Dermis blood vessel endothelial cell (primary cell): ENCODE measurements around the gene SSBP2. TPM values are rescaled to one million over a fixed set of nuclear protein-coding genes. Genes with fewer than 3 reads are reported as not detected.
"Not testable (repeated sequence)": the region's sequence is repeated elsewhere in the genome, so short reads cannot be mapped to it uniquely, and the experiment has no call there.

Experiments
- DNase-seq: peaks from one replicate; pipeline ENCODE4 v3.0.0; 2010
- total RNA-seq: library from RNA; depleted of rRNA; stranded (reverse); fragments of >200 nt; gene quantifications from 2 replicates; pipeline ENCODE4 v1.2.3, GENCODE V29; 2014

The SSBP2 gene
- total RNA-seq, 1 donor from 2014 or later: 11.7 TPM

GRCh38 chr5:81520769-81521168, 230.1 kb downstream of the SSBP2 start:
- DNase-seq: no peak

DNA sequence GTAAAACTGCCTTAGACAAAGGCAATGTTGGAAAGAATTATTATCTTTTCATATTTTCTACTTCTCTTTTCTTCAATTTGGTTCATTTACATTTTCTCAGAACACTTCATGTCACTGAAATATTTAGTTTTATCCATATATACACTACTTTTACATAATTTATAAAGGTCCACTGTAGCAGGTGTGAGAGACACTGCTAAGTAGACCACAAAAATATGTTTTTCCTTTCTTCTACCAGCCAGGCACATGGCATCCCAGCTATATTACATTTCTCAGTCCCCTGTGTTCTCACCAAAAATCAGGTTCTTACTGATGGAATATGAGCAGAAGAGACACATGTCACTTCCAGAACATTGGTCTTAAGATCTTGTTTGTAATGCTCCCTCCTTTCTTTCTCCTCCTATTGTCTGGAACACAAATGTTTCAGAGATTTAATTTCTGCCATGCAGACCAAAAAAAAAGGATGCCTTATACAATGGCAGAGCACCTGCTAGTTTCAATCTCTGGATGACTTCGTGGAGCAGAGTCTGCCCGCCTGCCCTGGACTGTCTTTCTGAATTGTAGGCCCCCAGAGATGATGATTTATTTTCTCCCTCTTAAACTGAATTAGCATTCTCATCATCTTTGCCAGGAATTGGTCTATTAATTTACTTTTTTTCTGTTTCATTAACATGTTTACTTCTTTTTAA, 231.5 kb downstream of the SSBP2 start:
- DNase-seq: no peak

DNA sequence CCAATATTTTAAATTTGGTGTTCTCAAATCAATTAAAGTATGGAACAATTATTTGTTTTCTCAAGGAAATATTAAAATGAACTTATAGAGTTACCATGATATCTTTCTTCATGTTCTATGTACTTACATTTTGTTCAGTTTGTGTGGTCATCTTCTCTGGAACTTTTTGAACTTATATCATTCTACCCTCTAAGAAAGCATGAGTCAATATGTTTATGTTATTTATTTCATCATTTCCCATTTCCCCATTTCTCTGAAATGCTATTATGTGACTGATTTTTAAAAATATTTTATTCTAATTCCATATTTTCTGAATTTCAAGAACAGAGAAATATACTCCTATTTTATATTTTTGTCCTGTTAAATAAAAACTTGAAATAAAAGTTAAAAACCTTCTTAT, 233.4 kb downstream of the SSBP2 start:
- DNase-seq: no peak

GRCh38 chr5:81516091-81516490, 234.8 kb downstream of the SSBP2 start:
- DNase-seq: no peak

- peak; percentile 36 for DNase-seq
These were observed 236.9 kb downstream of the SSBP2 start for GRCh38 chr5:81513982-81514381.

DNA sequence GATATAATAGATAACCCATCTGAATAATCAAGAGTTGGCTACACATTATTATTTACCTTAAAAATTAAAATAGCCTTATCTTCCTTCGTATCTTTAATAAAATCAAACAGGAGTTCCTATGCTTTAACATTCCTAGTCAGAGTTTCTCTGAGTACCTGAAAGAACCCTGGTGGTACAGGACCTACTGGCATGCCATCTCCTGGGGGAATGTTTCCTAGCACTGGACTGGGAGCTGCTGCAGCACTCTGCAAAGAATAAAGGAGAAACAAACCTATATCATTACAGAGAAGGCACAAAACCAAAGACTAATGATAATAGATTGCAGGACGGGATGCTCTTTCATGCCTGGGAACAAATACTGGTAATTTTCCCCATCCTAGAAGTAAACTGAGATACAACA, 237.4 kb downstream of the SSBP2 start:
- no peak for DNase-seq

GRCh38 chr5:81506900-81507588, 243.9 kb downstream of the SSBP2 start:
- peak; percentile 93 for DNase-seq

GRCh38 chr5:81506378-81506777, 244.5 kb downstream of the SSBP2 start:
- DNase-seq: peak; percentile 1

DNA sequence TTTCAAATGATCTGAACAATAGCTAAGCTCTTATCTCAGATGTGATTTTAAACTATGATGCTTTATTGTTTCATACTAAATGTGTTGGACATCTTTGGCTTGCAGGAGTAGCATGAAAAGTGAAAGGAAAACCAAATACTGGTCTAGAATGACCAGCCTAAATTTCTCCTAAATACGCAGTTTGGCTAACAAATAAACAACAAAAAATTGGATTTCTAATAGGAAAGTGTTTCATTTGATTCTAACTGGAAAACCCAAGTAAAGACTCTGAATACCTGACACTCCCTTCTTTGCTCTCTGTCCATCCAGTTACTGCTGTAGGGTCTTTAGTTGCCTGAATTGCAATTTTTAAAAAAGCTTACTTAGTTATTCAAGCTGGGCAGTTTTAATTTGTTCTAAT, 245.2 kb downstream of the SSBP2 start:
- DNase-seq: no peak

DNA sequence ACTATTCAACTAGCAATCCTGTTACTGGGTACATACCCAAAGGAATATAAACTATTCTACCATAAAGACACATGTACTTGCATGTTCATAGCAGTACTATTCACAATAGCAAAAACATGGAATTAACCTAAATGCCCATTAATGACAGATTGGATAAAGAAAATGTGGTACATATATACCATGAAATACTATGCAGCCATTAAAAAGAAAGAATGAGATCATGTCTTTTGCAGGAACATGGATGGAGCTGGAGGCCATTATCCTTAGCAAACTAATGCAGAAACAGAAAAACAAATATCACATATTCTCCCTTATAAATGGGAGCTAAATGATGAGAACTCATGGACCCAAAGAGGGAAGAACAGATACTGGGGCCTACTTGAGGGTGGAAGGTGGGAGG, 247.3 kb downstream of the SSBP2 start:
- DNase-seq: not testable (repeated sequence)

DNA sequence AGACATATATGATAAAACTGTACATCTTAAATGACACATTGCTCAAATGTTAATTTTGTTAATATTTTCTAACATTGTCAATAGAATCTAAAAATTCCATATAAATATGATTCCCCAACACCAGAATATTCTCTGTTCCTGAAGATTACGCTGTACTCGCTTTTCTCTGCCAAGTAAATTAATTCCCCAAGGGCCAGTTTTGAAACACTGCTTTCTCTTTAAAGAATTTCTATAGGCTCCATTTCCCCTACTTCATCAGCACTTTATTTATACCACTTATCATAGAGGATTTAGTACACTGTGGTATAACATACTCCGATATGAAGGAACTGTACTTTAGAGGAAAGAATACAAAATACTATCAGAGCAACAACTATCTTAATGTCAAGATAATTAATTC, 255.6 kb downstream of the SSBP2 start:
- no peak for DNase-seq

- no peak for DNase-seq
These were observed 262.0 kb downstream of the SSBP2 start for GRCh38 chr5:81488862-81489261.

GRCh38 chr5:81486711-81487110, 264.2 kb downstream of the SSBP2 start:
- no peak for DNase-seq

DNA sequence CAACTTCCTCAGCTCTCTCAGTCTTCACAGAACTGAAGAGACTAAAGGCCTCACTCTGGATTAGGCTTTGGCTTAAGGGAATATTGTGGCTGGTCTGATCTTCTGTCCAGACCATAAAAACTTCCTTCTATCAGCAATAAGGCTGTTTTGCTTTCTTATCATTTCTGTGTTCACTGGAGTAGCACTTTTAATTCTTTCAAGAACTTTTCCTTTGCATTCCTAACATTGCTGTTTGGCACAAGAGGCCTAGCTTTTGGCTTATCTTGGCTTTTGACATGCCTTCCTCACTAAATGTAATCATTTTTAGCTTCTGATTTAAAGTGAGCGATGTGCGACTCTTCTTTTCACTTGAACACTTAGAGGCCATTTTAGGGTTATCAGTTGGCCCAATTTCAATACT, 268.3 kb downstream of the SSBP2 start:
- DNase-seq: no peak

- not testable (repeated sequence) for DNase-seq
These were observed 277.5 kb downstream of the SSBP2 start for GRCh38 chr5:81473395-81473794.

DNA sequence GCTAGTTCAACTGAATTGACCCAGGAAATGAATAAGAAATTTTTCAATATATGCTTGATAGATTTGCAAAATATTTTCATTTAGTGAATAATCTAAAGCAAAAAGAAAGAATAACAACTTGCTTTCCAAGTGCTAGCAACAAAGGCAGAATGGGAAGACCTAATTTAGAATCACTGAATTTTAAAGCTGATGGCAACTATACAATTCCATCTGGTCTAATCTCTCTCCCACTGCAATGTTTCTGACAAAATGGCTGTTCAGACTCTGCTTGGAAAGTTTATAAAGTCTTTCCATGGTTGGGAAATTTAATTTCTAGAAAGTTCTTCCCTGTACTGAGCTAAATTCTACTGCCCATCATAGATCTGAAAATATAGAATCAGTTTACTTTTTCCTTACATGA, 281.2 kb downstream of the SSBP2 start:
- no peak for DNase-seq

GRCh38 chr5:81450940-81451339, 300.0 kb downstream of the SSBP2 start:
- peak; percentile 28 for DNase-seq

DNA sequence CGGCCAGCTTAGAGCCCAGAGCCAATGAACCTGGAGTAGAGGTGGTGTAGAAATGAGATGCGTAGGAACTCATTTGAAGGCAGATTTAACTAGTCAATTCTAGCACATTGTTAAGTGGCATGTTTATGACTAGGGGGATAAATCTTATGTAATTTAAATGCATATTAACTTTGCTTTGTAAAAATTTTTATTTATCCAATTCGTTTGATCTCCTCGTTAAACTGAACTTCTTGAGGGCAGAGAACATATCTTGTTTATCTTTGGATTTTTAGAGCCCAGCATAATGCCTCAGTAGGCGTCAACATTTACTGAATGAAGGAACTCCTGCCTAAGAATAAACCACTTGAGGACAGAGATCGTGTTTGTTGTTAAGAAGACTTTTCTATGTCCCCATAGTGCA, 315.9 kb downstream of the SSBP2 start:
- no peak for DNase-seq

GRCh38 chr5:81429985-81430384, 320.9 kb downstream of the SSBP2 start:
- DNase-seq: no peak

DNA sequence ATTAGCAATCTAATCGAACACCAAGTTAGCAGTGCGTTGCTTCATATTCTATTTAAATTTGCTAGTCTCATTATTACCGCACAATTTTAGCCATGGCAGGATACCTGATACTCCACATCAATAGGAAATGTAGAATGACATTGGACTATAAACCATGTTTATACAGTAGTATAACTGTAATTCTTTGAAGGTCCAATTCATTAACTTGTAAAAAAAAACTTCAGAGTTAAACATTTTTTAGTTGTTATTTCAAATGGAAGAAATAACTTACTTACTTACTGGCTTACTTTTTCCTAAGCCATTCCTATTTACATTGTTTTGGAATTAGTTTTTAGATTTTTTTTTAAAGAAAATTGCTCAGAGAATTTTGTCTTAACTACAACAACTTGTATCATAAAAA, 321.5 kb downstream of the SSBP2 start:
- DNase-seq: no peak

DNA sequence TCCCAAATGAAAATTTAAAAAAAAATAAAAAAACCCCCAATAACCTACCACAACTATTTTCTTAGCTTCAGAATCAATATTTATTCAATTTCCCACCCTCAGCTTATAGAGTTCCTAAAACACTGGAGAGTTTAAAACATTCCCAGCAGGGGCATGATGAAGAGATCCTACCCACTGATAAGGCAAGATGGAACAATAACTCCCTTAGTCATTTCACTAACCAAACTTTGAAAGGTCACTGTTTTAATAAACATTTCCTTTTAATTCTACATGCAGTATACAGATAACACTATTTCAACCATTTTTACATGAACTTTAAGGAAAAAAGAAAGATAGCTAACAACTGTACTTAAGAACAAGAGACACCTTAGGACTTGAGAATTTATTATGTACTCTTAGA, 322.0 kb downstream of the SSBP2 start:
- DNase-seq: peak; percentile 67

DNA sequence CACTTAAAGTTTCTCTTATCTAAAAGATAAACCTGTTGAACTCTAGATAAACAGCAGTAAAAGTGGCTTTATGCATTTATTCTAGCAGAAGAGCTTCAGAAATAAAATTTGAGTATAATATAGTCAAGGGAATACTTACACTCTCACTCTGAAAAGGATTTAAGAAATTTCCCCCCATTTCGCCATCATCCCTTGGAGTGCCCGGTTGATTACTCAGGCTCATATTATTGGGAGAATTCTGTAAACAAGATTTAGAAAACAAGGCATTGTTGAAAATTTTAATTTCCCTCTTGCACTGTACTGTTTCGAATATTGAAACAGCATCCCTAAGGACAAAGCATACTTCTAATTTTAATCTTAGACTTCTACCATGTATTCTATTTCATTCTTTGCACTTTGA, 322.5 kb downstream of the SSBP2 start:
- DNase-seq: no peak

DNA sequence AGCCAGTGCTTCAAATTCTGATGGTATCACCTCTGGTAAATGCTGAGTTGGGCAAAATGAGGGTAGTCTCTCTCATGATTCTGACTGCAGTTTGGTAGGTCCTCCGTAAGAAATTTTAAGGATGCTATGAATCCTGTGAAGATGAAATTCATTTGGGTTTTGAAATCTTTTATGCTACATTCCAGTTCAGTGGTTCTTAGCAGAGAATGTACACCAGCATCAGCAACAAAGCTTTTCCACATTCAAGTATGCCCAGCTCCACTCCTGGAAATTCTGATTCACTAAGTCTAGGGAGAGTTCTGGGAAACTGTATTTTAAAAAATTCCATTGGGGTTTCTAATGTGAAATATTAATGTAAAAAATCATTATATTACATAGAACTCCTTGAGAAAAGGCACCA, 323.3 kb downstream of the SSBP2 start:
- no peak for DNase-seq

GRCh38 chr5:81426359-81427030, 324.4 kb downstream of the SSBP2 start:
- DNase-seq: peak; percentile 16
